GM19239 (cell line): ENCODE measurements around the gene NADK2.

Source experiments
- DNase-seq: peaks from one replicate; pipeline ENCODE4 v3.0.0; 2011; ENCODE audit warnings: low spot score; ENCODE audit not compliant: insufficient read length
- FAIRE-seq: peaks from 2 replicates; lab custom pipeline; 2011; peaks lifted over from hg19 to GRCh38; lab: Jason Lieb, UNC

Gene NADK2

GRCh38 chr5:36251218-36251617, 9.5 kb upstream of the NADK2 start:
- no peak for FAIRE-seq
- no peak for DNase-seq

DNA sequence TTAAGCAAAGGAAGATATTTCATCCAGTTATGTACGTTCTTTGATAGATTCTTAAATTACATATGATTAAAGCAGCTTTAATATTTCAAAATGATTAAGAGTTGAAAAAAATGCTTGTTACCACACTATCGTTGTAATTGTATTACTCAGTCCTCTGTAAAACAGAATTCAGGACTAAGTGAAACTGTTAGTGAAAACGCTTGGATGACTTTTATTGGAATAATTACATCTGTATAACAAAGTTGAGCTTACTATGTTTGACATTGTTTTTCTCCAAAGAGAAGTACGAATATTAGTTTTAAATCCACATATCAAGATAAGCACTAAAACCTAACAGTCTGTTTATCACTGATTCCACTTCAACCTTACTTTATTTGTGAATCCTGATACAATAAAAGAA, 8.7 kb upstream of the NADK2 start:
- peak; percentile 4 for FAIRE-seq
- no peak for DNase-seq

- FAIRE-seq, result no peak
- DNase-seq, result no peak
Measured at GRCh38 chr5:36246036-36246800, 4.5 kb upstream of the NADK2 start.

DNA sequence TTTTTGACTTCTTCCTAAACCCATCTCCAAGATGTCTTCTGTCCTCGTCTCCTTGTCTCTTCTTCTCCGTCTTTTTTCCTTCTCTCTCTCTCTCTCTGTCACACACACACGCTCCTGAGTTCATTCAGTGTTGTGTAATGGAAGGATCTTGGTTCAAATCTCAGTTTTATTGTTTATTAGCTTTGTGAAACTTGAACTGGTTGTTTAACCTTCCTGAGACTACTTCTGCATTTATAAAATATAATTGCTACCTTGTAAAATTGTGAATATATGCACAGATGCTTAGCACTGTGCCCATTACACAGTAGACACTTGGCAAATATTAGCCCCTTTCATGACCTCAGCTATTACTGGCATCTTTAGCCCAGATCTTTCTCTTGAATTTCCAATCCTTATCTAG, 2.4 kb upstream of the NADK2 start:
- no peak for DNase-seq
- no peak for FAIRE-seq

- FAIRE-seq (no peak), DNase-seq (no peak)
Measured at GRCh38 chr5:36243653-36244052, 1.9 kb upstream of the NADK2 start.

DNA sequence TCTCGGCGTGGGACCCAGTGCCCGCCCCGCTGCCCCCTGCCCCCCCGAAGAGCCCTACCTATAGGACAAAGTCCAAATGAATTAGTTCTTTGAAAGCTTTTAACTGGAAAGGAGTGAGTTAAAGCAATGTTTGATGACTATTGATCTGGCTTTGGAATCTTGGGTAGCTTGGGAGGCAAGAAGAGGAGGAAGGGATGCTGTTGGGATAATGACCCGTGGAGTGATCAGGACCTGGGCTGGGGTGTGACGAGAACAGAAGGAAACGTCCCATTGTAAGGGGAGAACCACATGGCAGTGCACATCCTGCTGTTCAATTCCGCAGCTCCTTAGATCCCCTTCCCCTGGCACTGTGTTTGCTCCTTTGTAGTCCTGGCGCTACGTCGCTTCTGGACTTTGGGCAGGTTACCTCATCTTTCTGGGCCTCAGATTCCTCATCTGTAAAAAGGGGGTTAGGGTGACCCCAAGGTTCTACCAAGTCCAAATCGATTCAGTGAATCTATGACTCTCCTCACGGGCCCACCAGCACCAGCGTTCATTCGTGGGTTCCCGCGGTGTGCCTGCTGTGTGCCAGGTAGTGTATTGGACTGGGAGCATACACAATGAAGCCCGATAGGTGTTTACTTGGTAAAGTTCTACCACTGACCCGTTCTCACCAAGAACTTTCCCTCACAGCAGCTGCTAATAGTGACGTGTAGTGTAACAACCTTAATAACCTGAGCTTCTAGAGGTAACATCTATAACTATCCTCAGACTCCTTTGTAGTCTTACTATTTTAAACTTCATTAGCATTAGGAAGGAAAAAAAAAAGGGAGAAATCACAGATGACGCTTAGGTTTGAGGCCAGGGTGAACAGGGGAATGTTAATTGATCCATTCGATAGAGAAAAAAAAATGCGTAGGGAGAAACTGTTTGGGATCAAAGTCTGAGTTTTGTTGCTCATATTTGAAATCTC, 1.1 kb upstream of the NADK2 start:
- FAIRE-seq, result peak; percentile 11

GRCh38 chr5:36240779-36241630, 720 bp downstream of the NADK2 start:
- FAIRE-seq (peak; percentile 58), DNase-seq (peak; percentile 29)

More for the DNA sequence above, 1.1 kb upstream of the NADK2 start:
- DNase-seq, result no peak

DNA sequence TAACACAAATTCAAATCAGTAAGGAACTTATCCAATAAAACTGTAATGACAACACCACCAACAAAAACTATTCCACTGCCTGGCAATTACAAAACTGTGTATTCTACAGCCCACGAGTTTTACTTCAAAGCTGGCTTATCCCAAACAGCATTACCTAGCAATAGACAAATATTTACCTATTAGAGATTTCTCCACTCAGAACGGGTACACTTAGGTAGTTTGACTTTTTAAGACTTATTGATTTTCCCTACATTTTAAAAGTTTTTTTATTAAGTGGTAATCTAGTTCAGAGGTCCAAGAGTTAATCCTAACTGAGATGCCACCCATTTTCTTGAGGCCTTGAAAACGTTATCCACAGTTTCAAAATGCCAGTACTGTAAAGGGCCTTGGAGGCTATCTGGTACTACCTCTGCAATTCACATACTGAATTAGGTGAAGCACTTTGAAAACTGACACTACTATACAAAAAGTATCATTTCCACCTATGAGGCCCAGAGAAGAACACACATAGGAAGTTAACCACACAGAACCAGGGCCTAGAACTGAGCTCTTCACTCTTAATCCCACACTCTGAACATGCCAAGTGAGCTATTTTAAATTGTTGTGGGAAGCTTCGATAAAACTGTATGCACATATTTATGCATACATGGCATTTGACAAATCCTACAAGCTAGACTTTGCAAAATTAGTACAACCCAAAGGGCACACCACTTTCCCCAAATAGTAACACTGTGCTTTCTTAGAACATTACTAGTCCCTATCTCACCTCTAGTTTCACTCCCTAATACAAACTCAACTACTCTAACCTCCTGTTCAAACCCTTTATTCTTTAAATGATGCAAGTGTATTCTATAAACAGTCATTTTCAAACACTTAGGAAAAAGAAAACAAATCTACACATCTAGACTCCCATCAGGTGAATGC, 2.1 kb downstream of the NADK2 start:
- DNase-seq, result no peak
- FAIRE-seq, result no peak

DNA sequence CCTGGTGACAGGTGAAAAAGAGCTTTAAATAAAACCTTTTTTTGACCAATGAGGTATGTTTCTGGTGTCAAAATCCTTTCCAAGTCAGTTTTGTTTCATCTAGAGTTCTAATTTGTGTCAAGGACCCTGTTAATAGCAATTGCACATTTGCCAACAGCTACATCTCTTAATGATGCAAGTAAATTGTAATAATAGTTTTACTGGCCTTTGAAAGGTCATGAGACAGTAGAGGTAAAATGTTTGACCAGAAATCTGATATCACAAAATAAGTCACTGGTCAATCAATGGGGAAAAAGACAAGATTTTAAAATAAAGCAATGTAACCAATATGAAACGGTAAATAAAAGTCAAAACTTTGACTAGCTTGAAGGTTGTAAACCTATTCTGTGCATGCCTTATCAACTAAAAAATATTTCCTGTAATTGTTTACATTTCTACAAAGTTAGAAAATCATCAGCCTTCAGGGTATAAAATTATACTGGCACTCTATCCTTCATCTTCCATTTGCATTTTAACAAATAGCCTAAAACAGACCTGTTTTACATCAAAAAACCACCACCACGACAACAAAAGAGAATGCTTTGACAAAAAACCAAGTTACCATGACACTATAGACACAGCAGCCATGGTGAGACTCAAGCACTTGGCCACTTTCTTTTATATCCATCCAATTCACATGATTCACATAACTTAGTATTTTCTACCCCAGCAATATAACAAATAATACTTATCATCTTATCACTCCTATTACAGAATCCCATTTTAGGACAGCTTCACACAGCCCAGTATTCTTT, 3.0 kb downstream of the NADK2 start:
- DNase-seq (no peak), FAIRE-seq (no peak)

GRCh38 chr5:36237751-36238150, 4.0 kb downstream of the NADK2 start:
- DNase-seq (no peak), FAIRE-seq (no peak)

- no peak for FAIRE-seq
Measured at GRCh38 chr5:36236801-36237200, 4.9 kb downstream of the NADK2 start.

GRCh38 chr5:36232533-36232932, 9.2 kb downstream of the NADK2 start:
- FAIRE-seq (no peak), DNase-seq (no peak)

More at GRCh38 chr5:36236801-36237200, 4.9 kb downstream of the NADK2 start:
- no peak for DNase-seq

DNA sequence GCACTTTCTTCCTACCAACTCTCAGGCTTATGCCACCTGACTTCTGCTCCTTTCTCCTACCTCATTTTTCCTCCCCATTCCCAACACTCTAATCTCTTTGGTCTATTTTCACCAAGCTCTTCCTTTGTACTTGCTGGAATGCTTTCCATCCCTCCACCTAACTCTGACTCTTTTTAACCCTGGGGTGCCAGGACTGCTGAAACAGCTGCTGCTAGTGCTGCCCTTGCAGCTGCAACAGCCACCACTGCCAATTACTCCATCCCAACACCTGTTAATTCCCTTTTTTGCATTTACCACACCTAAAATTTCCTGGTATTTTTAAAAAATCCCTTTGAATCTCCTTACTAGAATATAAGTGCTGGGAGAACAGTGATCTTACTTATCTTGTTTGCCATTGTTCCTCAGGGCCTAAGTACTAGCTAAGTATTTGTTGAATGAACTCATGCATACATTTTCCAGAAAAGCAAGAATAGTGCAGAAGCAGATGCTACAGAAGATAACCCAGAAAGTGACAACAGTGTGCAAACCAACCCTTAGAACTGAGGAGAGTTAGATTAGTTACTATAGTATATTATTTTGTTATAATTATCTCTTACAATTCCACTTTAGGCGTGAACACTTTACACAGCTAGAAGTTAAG, 11.5 kb downstream of the NADK2 start:
- DNase-seq, result no peak
- no peak for FAIRE-seq

- no peak for FAIRE-seq
- DNase-seq, result no peak
Measured at GRCh38 chr5:36228505-36228904, 13.2 kb downstream of the NADK2 start.

DNA sequence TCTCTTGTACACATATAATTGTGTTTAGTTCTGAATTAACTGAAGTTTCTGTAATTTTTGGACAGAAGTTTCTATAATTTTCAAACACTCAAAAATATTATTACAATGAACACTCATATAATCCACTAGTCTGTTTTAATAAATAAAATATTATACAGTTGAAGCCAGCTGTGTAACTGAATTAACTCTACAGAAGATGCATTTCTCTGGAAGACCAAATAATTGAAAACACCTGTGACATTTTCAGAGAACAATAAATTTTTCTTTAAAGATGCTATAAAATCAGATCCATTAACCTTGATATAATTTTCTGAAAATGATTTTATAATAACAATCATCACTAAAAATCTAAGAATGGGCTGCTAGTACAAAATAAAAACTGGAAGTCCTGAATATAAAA, 14.7 kb downstream of the NADK2 start:
- DNase-seq (no peak), FAIRE-seq (no peak)

DNA sequence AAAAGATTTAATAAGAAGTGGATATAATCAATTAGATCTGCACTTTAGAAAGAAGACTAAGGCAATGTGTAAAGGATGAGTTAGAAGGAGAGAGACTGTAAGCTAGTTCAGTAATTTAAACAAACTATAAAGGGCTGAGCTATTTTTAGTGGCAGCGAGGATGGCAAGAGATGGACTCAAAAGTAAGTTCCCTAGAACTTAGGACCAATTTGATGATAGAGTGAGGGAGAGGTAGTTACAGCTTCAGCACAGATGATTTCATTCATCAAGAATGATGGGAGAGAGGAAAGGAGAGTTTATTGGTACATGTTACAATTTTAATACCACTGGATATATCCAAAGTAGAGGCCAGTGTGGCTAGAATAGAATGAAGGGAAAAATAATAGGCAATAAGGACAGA, 19.1 kb downstream of the NADK2 start:
- FAIRE-seq (no peak), DNase-seq (no peak)

DNA sequence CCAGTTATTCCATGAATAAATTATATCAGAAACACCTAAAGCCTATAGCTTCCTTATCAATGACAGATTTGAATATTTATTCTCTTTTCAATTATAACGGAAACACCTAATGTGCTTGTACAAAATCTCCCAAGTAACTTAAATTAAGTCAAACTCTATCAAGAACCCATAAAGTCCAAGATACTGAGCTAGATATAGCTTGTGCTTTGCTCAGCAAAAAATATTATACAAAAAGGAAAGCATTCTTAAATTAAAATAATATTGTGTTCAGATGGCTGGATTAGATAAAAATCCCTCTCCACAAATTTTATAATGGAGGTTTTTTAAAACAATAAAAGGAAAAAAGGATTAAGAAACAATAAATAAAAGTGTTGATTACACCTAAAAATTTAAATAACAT, 23.7 kb downstream of the NADK2 start:
- no peak for DNase-seq
- no peak for FAIRE-seq

- FAIRE-seq (no peak), DNase-seq (no peak)
Measured at GRCh38 chr5:36217567-36217966, 24.2 kb downstream of the NADK2 start.
